Measurements from ENCODE around the gene SCAF1. TPM values are rescaled to one million over a fixed set of nuclear protein-coding genes. Genes with fewer than 3 reads are reported as not detected.

Gene SCAF1
- total RNA-seq, 2 donors from 2014 or later, result 14.3 to 22.3 TPM

DNA sequence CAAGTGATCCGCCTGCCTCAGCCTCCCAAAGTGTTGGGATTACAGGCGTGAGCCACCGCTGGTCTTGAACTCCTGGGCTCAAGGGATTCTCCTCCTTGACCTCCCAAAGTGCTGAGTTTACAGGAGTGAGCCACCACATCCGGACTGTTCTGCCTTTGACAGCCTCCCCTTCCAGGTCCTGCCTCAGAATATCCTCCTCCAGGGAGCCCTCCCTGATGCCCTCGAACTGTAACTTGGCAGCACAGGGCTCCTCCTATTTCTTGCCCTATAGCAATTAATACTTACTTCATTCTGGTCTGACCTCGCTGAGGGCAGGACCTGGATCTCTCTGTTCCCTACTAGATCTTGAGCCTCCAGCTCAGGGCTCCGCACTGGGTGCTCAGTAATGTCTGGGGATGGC lies 54.9 kb downstream of the SCAF1 start:
- Histone ChIP-seq H3K27me3 (no peaks in the 10 kb centered on the region), H3K27ac (no peak overlapping the region), H3K4me1 (no peaks in the 10 kb centered on the region), H3K4me3 (no peak overlapping the region), H3K36me3 (no peaks in the 10 kb centered on the region), H3K9me3 (no peaks in the 10 kb centered on the region)
- no peak for DNase-seq (ENCODE audit: low spot score)
- no peak for TF ChIP-seq CTCF (IDR thresholded peaks at IDR 0.05)

GRCh38 chr19:49699364-49699763 lies 57.4 kb downstream of the SCAF1 start:
- Histone ChIP-seq H3K4me3 (no peak overlapping the region), H3K9me3 (no peaks in the 10 kb centered on the region), H3K36me3 (no peaks in the 10 kb centered on the region), H3K27me3 (no peaks in the 10 kb centered on the region), H3K27ac (no peak overlapping the region), H3K4me1 (no peaks in the 10 kb centered on the region)
- DNase-seq (ENCODE audit: low spot score), result no peak
- no peak for TF ChIP-seq CTCF (IDR thresholded peaks at IDR 0.05)

DNA sequence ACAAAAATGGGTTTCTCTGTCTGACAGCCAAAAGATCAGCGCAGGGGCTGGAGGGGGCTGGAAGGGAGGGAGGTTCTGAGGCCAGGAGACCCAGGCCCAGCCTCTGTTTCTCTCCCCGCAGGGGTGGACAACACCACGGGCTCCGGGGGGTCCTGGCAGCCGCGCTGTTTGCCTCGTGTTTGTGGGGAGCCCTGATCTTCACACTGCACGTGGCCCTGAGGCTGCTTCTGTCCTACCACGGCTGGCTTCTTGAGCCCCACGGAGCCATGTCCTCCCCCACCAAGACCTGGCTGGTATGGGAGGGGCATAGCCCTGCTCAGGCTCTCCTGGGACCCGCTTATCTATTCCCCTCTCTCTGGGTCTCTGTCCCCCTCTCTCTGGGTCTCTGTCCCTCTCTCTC lies 58.6 kb downstream of the SCAF1 start:
- no peaks in the 10 kb centered on the region for H3K9me3 ChIP-seq
- no peak overlapping the region for H3K4me3 ChIP-seq
- no peaks in the 10 kb centered on the region for H3K27me3 ChIP-seq
- TF ChIP-seq CTCF (IDR thresholded peaks at IDR 0.05), result no peak
- H3K27ac ChIP-seq, result no peak overlapping the region
- no peak for DNase-seq (ENCODE audit: low spot score)
- H3K36me3 ChIP-seq, result no peaks in the 10 kb centered on the region
- no peaks in the 10 kb centered on the region for H3K4me1 ChIP-seq

DNA sequence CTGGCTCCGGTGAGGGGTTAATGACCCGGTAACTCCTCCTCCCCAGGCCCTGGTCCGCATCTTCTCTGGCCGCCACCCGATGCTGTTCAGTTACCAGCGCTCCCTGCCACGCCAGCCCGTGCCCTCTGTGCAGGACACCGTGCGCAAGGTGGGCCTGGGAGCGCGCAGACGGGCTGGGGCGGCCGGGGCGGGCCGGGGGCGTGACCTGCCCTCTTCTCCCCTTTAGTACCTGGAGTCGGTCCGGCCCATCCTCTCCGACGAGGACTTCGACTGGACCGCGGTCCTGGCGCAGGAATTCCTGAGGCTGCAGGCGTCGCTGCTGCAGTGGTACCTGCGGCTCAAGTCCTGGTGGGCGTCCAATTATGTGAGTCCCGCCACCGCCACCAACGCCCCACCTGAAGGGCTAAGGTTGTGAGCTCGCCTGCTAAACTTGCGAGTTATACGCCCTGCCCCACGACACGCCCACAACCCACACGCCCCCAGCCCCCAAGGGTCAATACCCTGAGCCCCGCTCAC lies 59.3 kb downstream of the SCAF1 start:
- no peaks in the 10 kb centered on the region for H3K27me3 ChIP-seq
- H3K27ac ChIP-seq, result no peak overlapping the region
- no peaks in the 10 kb centered on the region for H3K9me3 ChIP-seq
- H3K36me3 ChIP-seq, result no peaks in the 10 kb centered on the region
- no peaks in the 10 kb centered on the region for H3K4me1 ChIP-seq
- DNase-seq (ENCODE audit: low spot score), result no peak
- no peak overlapping the region for H3K4me3 ChIP-seq
- TF ChIP-seq CTCF (IDR thresholded peaks at IDR 0.05), result no peak

DNA sequence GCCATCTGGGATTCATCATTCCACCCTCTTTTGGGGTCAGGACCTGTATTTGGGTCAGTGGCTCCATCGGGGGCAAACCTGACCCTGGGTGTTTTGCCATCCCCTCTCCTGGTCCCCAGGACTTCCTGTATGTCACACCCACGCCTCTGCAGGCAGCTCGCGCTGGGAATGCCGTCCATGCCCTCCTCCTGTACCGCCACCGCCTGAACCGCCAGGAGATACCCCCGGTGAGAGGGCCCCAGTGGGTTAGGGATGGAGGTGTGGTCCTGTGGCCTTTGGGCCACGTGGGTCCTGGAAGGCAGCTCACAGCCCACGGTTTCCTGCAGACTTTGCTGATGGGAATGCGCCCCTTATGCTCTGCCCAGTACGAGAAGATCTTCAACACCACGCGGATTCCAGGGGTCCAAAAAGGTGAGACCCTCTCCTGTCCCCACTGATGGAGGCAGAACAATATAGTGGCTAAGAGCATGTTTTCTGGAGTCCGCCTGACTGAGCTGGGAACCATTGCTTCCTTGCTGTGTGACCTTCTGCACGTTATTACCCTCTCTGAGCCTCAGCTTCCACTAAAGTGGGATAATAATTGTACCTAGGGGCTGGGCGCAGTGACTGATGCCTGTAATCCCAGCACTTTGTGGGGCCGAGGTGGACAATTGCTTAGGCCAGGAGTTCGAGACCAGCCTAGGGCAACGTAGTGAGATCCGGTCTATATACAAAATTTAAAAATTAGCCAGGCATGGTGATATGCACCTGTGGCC lies 63.1 kb downstream of the SCAF1 start:
- Histone ChIP-seq H3K4me3 (no peak overlapping the region), H3K27me3 (no peaks in the 10 kb centered on the region), H3K9me3 (no peaks in the 10 kb centered on the region), H3K4me1 (no peaks in the 10 kb centered on the region), H3K27ac (no peak overlapping the region), H3K36me3 (no peaks in the 10 kb centered on the region)
- no peak for DNase-seq (ENCODE audit: low spot score)
- TF ChIP-seq CTCF (IDR thresholded peaks at IDR 0.05), result no peak

DNA sequence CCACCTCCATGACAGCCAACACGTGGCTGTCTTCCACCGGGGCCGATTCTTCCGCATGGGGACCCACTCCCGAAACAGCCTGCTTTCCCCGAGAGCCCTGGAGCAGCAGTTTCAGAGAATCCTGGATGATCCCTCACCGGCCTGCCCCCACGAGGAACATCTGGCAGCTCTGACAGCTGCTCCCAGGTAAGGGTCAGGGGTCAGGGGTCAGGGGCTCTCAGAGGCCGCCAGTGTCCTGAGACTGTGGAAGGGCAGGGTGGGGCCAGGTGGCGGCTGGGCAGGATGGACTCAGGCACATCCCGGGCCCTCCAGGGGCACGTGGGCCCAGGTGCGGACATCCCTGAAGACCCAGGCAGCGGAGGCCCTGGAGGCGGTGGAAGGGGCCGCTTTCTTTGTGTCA lies 63.9 kb downstream of the SCAF1 start:
- no peaks in the 10 kb centered on the region for H3K36me3 ChIP-seq
- no peaks in the 10 kb centered on the region for H3K9me3 ChIP-seq
- H3K4me3 ChIP-seq, result no peak overlapping the region
- no peak for TF ChIP-seq CTCF (IDR thresholded peaks at IDR 0.05)
- no peaks in the 10 kb centered on the region for H3K4me1 ChIP-seq
- no peaks in the 10 kb centered on the region for H3K27me3 ChIP-seq
- DNase-seq (ENCODE audit: low spot score), result no peak
- H3K27ac ChIP-seq, result no peak overlapping the region

Data from right atrium auricular region (tissue), 2 donors.